Common myeloid progenitor, CD34-positive (primary cell): ENCODE results near the gene SLC38A8.

Experiments used
- CTCF ChIA-PET: fragments of 350-600 bp; sonication (Branson Sonifier 250); formaldehyde crosslinking; loops from one replicate; lab custom pipeline; 2021; ENCODE audit warnings: antibody characterized with exemption; lab: Charles Lee
- POLR2A ChIA-PET: fragments of 350-600 bp; sonication (Branson Sonifier 250); formaldehyde crosslinking; loops from one replicate; lab custom pipeline; 2021; ENCODE audit warnings: antibody characterized with exemption; lab: Charles Lee
- DNase-seq, 3 donors: peaks; one replicate each; pipeline versions ENCODE4 v3.0.0 to v3.0.0-alpha.2; 2013
- H3K27ac ChIP-seq, 2 experiments: 1 replicate in 1 of 2; 2 replicates in 1 of 2; pipeline ENCODE4 v1.7.0; 2013; ENCODE audit warnings: inconsistent platforms in 2 of 2, low read length in 2 of 2, mild to moderate bottlenecking in 2 of 2, low read depth in 1 of 2, moderate library complexity in 1 of 2; ENCODE audit not compliant: severe bottlenecking in 2 of 2, insufficient read depth in 1 of 2, poor library complexity in 1 of 2
- H3K27me3 ChIP-seq, 5 experiments: replicated peaks in 2 of 5; 1 replicate in 3 of 5; 2 replicates in 2 of 5; pipeline versions ENCODE4 v1.6.1 to v1.7.0; 2013; ENCODE audit warnings: low read length in 4 of 5, mild to moderate bottlenecking in 2 of 5, moderate library complexity in 2 of 5, inconsistent platforms in 1 of 5; ENCODE audit not compliant: insufficient read depth in 5 of 5, control insufficient read depth in 4 of 5
- H3K36me3 ChIP-seq, 4 experiments: 1 replicate in 2 of 4; 2 replicates in 2 of 4; pipeline versions ENCODE4 v1.6.1 to v1.7.0; 2013; ENCODE audit warnings: low read length in 3 of 4, control low read depth in 1 of 4, mild to moderate bottlenecking in 1 of 4; ENCODE audit not compliant: control insufficient read depth in 4 of 4, insufficient read depth in 4 of 4
- H3K4me1 ChIP-seq, 4 experiments: 1 replicate in 3 of 4; 2 replicates in 1 of 4; pipeline versions ENCODE4 v1.6.1 to v1.7.1; 2013; ENCODE audit warnings: low read length in 3 of 4, mild to moderate bottlenecking in 3 of 4, control low read depth in 1 of 4, inconsistent platforms in 1 of 4, moderate library complexity in 1 of 4; ENCODE audit not compliant: control insufficient read depth in 4 of 4, insufficient read depth in 4 of 4; ENCODE audit errors: control extremely low read depth in 1 of 4
- H3K4me3 ChIP-seq, 7 experiments: 1 replicate in 4 of 7; 2 replicates in 3 of 7; pipeline versions ENCODE4 v1.5.1 to v1.7.0; 2013; ENCODE audit warnings: mild to moderate bottlenecking in 7 of 7, low read length in 6 of 7, moderate library complexity in 6 of 7, inconsistent platforms in 2 of 7, low read depth in 2 of 7, control low read depth in 1 of 7; ENCODE audit not compliant: insufficient read depth in 4 of 7, control insufficient read depth in 1 of 7; ENCODE audit errors: extremely low read depth in 1 of 7
- H3K9me3 ChIP-seq, 5 experiments: 1 replicate in 4 of 5; 2 replicates in 1 of 5; pipeline versions ENCODE4 v1.6.1 to v1.7.1; 2013; ENCODE audit warnings: low read length in 4 of 5, mild to moderate bottlenecking in 2 of 5, inconsistent platforms in 1 of 5, low read depth in 1 of 5, moderate library complexity in 1 of 5; ENCODE audit not compliant: control insufficient read depth in 4 of 5, insufficient read depth in 2 of 5; ENCODE audit errors: control extremely low read depth in 1 of 5
- WGBS: methylation state at CpG from one replicate; pipeline ENCODE4 v1.1.5; 2013; ENCODE audit not compliant: insufficient coverage; 5-methylcytosine and 5-hydroxymethylcytosine counted together

SLC38A8 gene

DNA sequence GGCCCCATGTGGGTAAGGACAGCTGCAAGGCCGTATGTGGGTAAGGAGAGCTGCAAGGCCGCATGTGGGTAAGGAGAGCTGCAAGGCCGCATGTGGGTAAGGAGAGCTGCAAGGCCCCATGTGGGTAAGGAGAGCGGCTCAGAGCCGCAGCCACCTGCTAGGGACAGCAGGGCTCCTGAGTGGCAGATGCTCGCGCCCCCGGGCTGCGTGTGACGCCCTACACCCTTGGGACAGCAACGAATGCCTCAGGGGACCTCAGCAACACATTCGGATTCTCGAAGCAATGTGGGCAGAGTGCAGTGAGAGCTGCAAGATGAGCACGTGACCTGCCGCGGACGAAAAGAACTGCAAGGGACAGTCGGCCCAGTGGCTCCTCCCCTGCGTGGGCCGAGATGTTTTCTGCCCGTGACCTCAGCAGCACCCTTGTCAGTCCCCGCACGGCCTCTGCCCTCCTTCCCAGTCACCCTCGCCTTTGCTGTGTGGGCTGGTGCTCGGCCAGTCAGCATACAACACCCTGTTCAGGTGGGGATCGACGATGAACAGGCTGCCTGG lies 9.6 kb upstream of the SLC38A8 start:
- H3K4me3 ChIP-seq = no peak overlapping the region
- POLR2A ChIA-PET = no interaction called here
- no peaks in the 10 kb centered on the region for H3K9me3 ChIP-seq
- no peaks in the 10 kb centered on the region for H3K4me1 ChIP-seq
- H3K36me3 ChIP-seq = peaks cover 12 to 69% (median 32%) of the 10 kb centered on the region in 4 experiments
- no peak overlapping the region for H3K27ac ChIP-seq
- CTCF ChIA-PET = interaction anchor here (1.3 kb wide), 1 partner anchor 9 kb away, joined by 5 read pairs; no protein-coding TSS in a partner anchor
- peaks cover 0 to 7% (median 0%) of the 10 kb centered on the region in 5 experiments for H3K27me3 ChIP-seq
- 92% methylated on average over 27 of the region's 27 CpGs for WGBS
- no peak for DNase-seq

DNA sequence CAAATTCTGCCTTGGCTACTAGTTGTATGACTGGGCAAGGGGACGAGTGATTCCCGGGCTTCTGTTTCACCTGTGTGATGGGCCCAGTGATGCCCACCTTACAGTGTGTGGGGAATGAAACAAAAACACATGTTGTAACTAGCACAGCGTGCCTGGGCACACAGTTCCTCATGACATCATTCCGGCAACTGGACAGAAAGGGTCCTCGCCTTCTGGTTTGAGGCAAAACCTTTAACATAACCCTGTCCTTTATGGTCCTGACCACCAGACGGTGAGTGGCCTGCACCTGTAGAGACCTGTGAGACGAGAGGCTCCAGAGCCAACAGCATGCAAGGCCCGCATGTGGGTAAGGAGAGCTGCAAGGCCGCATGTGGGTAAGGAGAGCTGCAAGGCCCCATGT lies 7.7 kb upstream of the SLC38A8 start:
- Histone ChIP-seq H3K4me3 (no peak overlapping the region), H3K27ac (no peak overlapping the region), H3K9me3 (no peaks in the 10 kb centered on the region), H3K27me3 (peaks cover 0 to 17% (median 0%) of the 10 kb centered on the region in 5 experiments), H3K36me3 (peaks cover 8 to 51% (median 25%) of the 10 kb centered on the region in 4 experiments), H3K4me1 (no peaks in the 10 kb centered on the region)
- WGBS = 86% methylated on average over 9 of the region's 9 CpGs
- no peak for DNase-seq
- POLR2A ChIA-PET = no interaction called here
- CTCF ChIA-PET = interaction anchor here (0.6 to 1.1 kb wide), 4 partner anchors 9 to 62 kb away, joined by 3 to 4 read pairs (median 3); no protein-coding TSS in a partner anchor

DNA sequence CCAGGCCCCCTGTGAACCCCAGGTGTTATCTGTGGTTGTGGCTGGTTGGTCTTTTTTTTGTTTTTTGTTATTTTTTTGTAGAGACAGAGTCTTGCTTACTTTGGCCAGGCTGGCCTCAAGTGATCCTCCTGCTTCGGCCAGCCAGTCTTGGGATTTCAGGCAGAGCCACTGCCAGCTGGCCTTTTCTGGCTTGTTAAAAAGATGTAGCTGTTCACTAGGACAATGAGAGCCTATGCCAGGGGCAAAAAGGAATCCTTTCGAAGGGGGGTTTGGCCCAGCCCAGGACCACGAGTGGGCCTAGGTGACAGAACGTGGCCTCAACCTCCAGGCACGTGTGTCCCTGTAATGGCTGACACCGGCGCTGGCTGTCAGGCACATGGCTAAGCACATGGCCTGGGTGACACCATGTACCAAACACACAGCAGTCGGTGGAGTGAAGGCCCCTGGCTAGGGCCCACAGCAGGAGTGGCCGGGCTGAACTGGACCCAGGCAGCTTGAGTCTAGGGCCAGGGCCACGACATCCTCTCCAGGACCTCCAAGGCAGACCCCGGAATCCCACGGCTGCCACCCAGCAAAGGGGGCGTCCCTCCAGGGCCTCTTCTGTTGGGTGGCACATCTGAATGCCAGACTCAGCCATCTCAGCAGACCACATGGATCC lies 6.9 kb upstream of the SLC38A8 start:
- H3K27me3 ChIP-seq = peaks cover 0 to 25% (median 4%) of the 10 kb centered on the region in 5 experiments
- H3K36me3 ChIP-seq = peaks cover 4 to 43% (median 21%) of the 10 kb centered on the region in 4 experiments
- ChIA-PET CTCF (no interaction called here), POLR2A (no interaction called here)
- DNase-seq = no peak
- no peak overlapping the region for H3K4me3 ChIP-seq
- H3K4me1 ChIP-seq = no peaks in the 10 kb centered on the region
- H3K9me3 ChIP-seq = no peaks in the 10 kb centered on the region
- WGBS = 87% methylated on average over 10 of the region's 13 CpGs
- no peak overlapping the region for H3K27ac ChIP-seq

DNA sequence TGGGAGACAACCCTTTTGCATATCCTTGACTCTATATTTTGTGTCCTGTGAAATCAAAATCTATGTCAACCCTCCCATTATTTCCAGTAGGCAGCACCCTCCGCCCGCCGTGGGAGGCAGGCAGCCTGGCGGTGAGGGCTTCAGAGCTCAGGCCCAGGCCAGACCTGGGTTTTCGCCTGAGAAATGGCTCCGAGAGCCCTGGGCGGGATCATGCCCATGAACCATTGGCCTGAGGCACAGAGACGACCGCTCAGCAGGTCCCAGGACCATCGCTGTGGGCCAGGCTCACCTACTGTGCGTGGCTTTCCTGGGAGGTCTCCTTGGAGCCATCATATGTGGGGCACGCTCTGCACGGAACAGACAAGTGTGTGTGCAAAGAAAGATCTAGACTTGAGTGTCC lies 6.3 kb upstream of the SLC38A8 start:
- no peak for DNase-seq
- no peaks in the 10 kb centered on the region for H3K9me3 ChIP-seq
- peaks cover 0 to 32% (median 7%) of the 10 kb centered on the region in 5 experiments for H3K27me3 ChIP-seq
- no peak overlapping the region for H3K4me3 ChIP-seq
- H3K36me3 ChIP-seq = peaks cover 3 to 36% (median 16%) of the 10 kb centered on the region in 4 experiments
- no peaks in the 10 kb centered on the region for H3K4me1 ChIP-seq
- no peak overlapping the region for H3K27ac ChIP-seq
- POLR2A ChIA-PET = no interaction called here
- WGBS = 97% methylated on average over 12 of the region's 13 CpGs
- CTCF ChIA-PET = no interaction called here

DNA sequence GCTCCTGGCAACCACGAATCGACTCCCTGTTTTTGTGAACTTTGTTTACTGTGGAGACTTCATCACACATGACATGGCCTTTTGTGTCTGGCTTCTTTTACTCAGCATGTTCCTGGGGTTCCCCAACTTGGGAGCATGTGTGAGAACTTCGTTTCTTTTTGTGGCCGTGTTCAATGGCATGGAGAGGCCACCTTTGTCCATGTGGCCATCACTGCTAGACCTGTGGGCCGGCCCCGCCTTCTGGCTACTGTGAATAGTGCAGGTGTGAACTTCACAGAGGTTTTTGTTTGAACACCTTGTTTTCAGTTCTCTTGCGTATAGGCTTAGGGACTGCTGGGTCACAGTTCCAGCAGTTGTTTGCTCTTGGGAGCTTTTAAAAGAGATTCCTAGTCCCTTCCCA lies 5.7 kb upstream of the SLC38A8 start:
- Histone ChIP-seq H3K27ac (no peak overlapping the region), H3K36me3 (peaks cover 3 to 32% (median 13%) of the 10 kb centered on the region in 4 experiments), H3K9me3 (no peaks in the 10 kb centered on the region), H3K4me1 (no peaks in the 10 kb centered on the region), H3K27me3 (peaks cover 0 to 38% (median 10%) of the 10 kb centered on the region in 5 experiments), H3K4me3 (no peak overlapping the region)
- 100% methylated on average over 7 of the region's 7 CpGs for WGBS
- ChIA-PET CTCF (no interaction called here), POLR2A (no interaction called here)
- DNase-seq = no peak

DNA sequence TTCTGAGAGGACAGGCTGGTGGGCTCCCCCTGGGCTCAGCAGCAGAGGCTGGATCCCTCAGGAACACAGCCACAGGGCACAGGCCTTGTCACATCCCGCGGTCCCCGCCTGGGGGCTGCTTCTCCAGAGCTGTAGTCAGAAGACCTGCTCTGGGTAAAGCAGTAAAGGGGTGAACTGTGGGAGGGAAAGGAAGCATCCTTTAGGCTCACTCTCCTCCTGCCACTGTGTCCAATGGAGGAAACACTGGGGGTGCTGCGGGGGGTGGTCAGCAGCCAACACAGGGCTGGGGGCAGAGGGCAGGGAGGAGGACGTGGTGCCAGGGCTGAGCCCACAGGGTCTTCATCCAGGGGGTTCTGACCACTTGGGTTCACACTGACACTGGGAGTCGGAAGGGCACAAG lies 5.0 kb upstream of the SLC38A8 start:
- Histone ChIP-seq H3K9me3 (no peaks in the 10 kb centered on the region), H3K4me3 (no peak overlapping the region), H3K27ac (no peak overlapping the region), H3K27me3 (peaks cover 0 to 44% (median 15%) of the 10 kb centered on the region in 5 experiments), H3K4me1 (no peaks in the 10 kb centered on the region), H3K36me3 (peaks cover 3 to 26% (median 9%) of the 10 kb centered on the region in 4 experiments)
- ChIA-PET CTCF (no interaction called here), POLR2A (no interaction called here)
- DNase-seq = no peak
- WGBS = no CpG with 5 or more reads among the region's 6 CpGs

DNA sequence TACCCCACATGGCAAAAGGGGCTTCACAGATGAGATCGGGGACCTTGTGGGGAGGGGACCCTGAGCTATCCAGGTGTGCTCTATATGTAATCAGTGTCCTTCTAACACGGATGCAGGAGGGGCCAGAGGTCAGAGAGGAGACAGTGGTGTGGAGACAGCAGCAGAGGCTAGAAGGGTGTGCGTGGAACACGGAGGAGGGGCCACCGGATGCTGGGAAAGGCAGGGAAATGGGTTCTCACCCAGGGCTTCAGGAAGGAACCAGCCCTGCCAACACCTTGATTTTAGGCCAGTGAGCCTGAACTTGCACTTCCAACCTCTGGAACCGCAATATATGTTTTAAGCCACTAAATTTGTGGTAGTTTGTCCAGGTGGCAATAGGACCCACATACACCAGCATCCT lies 4.6 kb upstream of the SLC38A8 start:
- Histone ChIP-seq H3K4me3 (no peak overlapping the region), H3K27me3 (peaks cover 0 to 48% (median 19%) of the 10 kb centered on the region in 5 experiments), H3K36me3 (peaks cover 2 to 22% (median 7%) of the 10 kb centered on the region in 4 experiments), H3K9me3 (no peaks in the 10 kb centered on the region), H3K27ac (no peak overlapping the region), H3K4me1 (no peaks in the 10 kb centered on the region)
- no peak for DNase-seq
- 100% methylated on average over 4 of the region's 6 CpGs for WGBS
- ChIA-PET POLR2A (no interaction called here), CTCF (no interaction called here)
